SU-DHL-6 (cell line): ENCODE data around the gene CLCA4.

Experiments used
- H2AFZ ChIP-seq: fragments of 200-600 bp; sonication (generic); 2 replicates; pipeline ENCODE4 v1.6.1; 2014; ENCODE audit warnings: low read depth, mild to moderate bottlenecking, moderate library complexity, mixed read lengths, antibody characterized with exemption, low read length; ENCODE audit not compliant: severe bottlenecking
- H3F3A ChIP-seq: fragments of 200-600 bp; shearing (Covaris generic); 2 replicates; pipeline ENCODE4 v1.6.0; 2016; ENCODE audit warnings: antibody characterized with exemption, mild to moderate bottlenecking; ENCODE audit not compliant: insufficient read depth
- H3K27ac ChIP-seq: fragments of 200-600 bp; sonication (generic); 2 replicates; pipeline ENCODE4 v1.5.1; 2016; ENCODE audit warnings: low read depth, mild to moderate bottlenecking, low read length, moderate library complexity, mixed read lengths
- H3K27me3 ChIP-seq: fragments of 200-600 bp; sonication (generic), shearing (Covaris generic); 2 replicates; pipeline ENCODE4 v1.6.0; 2014; ENCODE audit warnings: mild to moderate bottlenecking, low read length
- H3K36me3 ChIP-seq: fragments of 200-600 bp; sonication (generic); 2 replicates; pipeline ENCODE4 v1.6.1; 2014; ENCODE audit warnings: mild to moderate bottlenecking, low read length, mixed read lengths
- H3K4me2 ChIP-seq: fragments of 300-600, 200-600 bp; shearing (Covaris generic), sonication (generic); 2 replicates; pipeline ENCODE4 v1.6.0; 2014; ENCODE audit warnings: low read length, low read depth, mild to moderate bottlenecking; ENCODE audit not compliant: poor library complexity, severe bottlenecking
- H3K4me3 ChIP-seq: fragments of 200-600 bp; sonication (generic); 2 replicates; pipeline ENCODE4 v1.5.1; 2014; ENCODE audit warnings: antibody characterized with exemption, low read length, mild to moderate bottlenecking, mixed read lengths; ENCODE audit not compliant: insufficient read depth, poor library complexity, severe bottlenecking
- H3K79me2 ChIP-seq: fragments of 200-600 bp; sonication (generic); 2 replicates; pipeline ENCODE4 v1.6.1; 2014; ENCODE audit warnings: mild to moderate bottlenecking, low read length, moderate library complexity; ENCODE audit not compliant: insufficient read depth
- H3K9ac ChIP-seq: fragments of 200-600 bp; sonication (generic); 2 replicates; pipeline ENCODE4 v1.7.0; 2014; ENCODE audit warnings: mild to moderate bottlenecking, low read length
- H3K9me2 ChIP-seq: fragments of 200-600 bp; sonication (generic); replicated peaks from 2 replicates; pipeline ENCODE4 v1.6.1; 2014; ENCODE audit warnings: low read length; ENCODE audit not compliant: insufficient read depth
- H3K9me3 ChIP-seq: fragments of 200-600 bp; sonication (generic); 2 replicates; pipeline ENCODE4 v1.6.1; 2014; ENCODE audit warnings: low read length, mixed read lengths; ENCODE audit not compliant: insufficient read depth
- H4K20me1 ChIP-seq: fragments of 200-600 bp; sonication (generic); 2 replicates; pipeline ENCODE4 v1.6.1; 2014; ENCODE audit warnings: low read depth, mild to moderate bottlenecking, antibody characterized with exemption, low read length, moderate library complexity, mixed read lengths
- CTCF ChIP-seq: fragments of 200-600 bp; sonication (generic); IDR thresholded peaks from one replicate; pipeline ENCODE4 v1.5.1; 2017; ENCODE audit warnings: antibody characterized with exemption, mild to moderate bottlenecking, low read length, moderate library complexity; ENCODE audit not compliant: insufficient read depth, poor library complexity, severe bottlenecking
- EZH2phosphoT487 ChIP-seq: fragments of 200-600 bp; sonication (generic), shearing (Covaris generic); conservative IDR thresholded peaks from 2 replicates; pipeline ENCODE4 v1.6.1; 2018; ENCODE audit warnings: mild to moderate bottlenecking, antibody characterized with exemption, low read length, moderate library complexity, mixed read lengths

Gene CLCA4

GRCh38 chr1:86516335-86516734 lies 30.5 kb upstream of the CLCA4 start:
- Histone ChIP-seq H3K79me2 (no peaks in the 10 kb centered on the region), H3K4me2 (no peak overlapping the region)

GRCh38 chr1:86517336-86517735 lies 29.5 kb upstream of the CLCA4 start:
- H4K20me1 ChIP-seq = no peaks in the 10 kb centered on the region
- H3K79me2 ChIP-seq = no peaks in the 10 kb centered on the region
- H3K36me3 ChIP-seq = no peaks in the 10 kb centered on the region
- no peak overlapping the region for H3K4me2 ChIP-seq
- no peak overlapping the region for H3K4me3 ChIP-seq
- H3K9me2 ChIP-seq = no peaks in the 10 kb centered on the region
- no peak overlapping the region for H3K27ac ChIP-seq
- no peaks in the 10 kb centered on the region for H3K9me3 ChIP-seq
- no peak for TF ChIP-seq CTCF
- no peak for TF ChIP-seq EZH2phosphoT487
- H3K27me3 ChIP-seq = no peaks in the 10 kb centered on the region
- H3K9ac ChIP-seq = no peak overlapping the region
- no peaks in the 10 kb centered on the region for H3F3A ChIP-seq
- no peak overlapping the region for H2AFZ ChIP-seq

More at GRCh38 chr1:86516335-86516734, 30.5 kb upstream of the CLCA4 start:
- Histone ChIP-seq H3K9me2 (no peaks in the 10 kb centered on the region), H3K36me3 (no peaks in the 10 kb centered on the region), H3K4me3 (no peak overlapping the region), H3K27ac (no peak overlapping the region), H3F3A (no peaks in the 10 kb centered on the region), H3K9me3 (no peaks in the 10 kb centered on the region), H2AFZ (no peak overlapping the region), H3K9ac (no peak overlapping the region), H3K27me3 (no peaks in the 10 kb centered on the region), H4K20me1 (no peaks in the 10 kb centered on the region)
- no peak for TF ChIP-seq CTCF
- TF ChIP-seq EZH2phosphoT487 = no peak

GRCh38 chr1:86520789-86521521 lies 25.9 kb upstream of the CLCA4 start:
- Histone ChIP-seq H3K9me2 (no peaks in the 10 kb centered on the region), H4K20me1 (no peaks in the 10 kb centered on the region), H3K79me2 (no peaks in the 10 kb centered on the region), H3K4me3 (no peak overlapping the region), H3K9ac (no peak overlapping the region), H3K4me2 (no peak overlapping the region), H3K36me3 (no peaks in the 10 kb centered on the region), H2AFZ (no peak overlapping the region), H3K27me3 (no peaks in the 10 kb centered on the region), H3F3A (no peaks in the 10 kb centered on the region), H3K27ac (no peak overlapping the region), H3K9me3 (no peaks in the 10 kb centered on the region)
- TF ChIP-seq CTCF (no peak), EZH2phosphoT487 (no peak)
